ENCODE measurements around the gene NT5C3A.
A peak's percentile ranks its signal among the peaks of the same experiment; 100 is the strongest.
"Not testable (repeated sequence)": the region's sequence is repeated elsewhere in the genome, so short reads cannot be mapped to it uniquely, and the experiment has no call there.

The NT5C3A gene

DNA sequence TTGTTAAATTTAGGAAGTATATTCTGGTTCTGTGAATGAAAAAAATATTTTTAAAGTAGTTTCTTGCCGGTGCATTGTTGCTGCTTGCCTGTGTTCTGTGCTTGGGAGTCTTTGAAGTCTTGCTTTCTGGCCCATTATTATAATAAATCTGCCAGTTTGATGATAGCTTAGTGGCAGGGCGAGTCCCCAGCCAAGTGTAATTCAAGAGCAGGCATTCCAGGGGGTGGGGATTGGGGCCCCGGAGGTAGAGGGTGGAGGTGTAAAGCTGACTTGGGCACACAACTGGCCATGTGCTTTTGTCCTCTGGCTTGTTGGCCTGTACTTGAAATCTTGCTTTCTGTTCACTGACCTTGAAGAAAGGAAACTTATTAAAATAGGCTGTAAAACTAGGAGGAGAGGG, 90.6 kb downstream of the NT5C3A start:
- not testable (repeated sequence) for DNase-seq

DNA sequence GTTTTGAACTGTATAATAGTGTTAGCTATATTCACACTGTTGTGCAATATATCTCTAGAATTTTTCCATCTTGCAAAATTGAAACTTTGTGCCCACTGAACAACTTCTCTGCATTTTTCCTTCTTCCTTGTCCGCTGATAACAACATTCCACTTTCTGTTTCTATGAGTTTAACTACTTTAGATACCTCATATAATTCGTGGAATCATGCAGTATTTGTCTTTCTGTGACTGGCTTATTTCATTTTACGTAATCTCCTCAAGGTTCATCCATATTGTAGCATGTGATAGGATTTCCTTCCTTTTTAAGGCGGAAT, 95.4 kb downstream of the NT5C3A start:
- peak in 1 of 2 donors; percentile 3 for DNase-seq

DNA sequence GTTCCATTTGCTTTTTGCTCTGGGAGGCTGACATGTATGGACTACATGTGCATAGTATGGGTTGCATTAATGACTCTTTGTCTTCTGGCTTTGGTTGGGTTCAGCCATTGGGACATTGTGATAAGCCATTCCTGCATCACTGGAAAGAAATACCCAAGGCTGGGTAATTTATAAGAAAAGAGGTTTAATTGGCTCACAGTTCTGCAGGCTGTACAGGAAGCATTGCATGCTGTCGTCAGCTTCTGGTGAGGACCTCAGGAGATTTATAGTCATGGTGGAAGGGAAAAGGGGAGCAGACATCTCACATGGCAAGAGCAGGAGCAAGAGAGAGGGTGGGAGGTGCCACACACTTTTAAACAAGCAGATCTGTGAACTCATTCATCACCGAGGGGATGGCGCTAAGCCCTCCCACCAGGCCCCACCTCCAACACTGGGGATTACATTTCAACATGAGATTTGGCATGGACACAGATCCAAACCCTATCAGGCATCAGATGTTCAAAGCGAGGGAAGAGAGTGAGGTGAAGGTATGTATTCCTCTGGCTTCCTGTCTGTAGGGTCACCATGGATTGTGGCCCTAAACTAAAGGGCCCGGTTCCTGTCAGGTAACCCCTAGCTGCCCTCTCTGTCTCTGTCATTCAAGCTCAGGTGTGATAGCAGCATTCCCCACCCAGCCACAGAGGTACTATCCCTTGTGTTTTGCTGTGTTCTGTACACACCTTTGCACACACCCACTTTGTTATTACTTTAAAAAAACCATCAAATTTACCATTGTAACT, 95.9 kb downstream of the NT5C3A start:
- DNase-seq: not testable (repeated sequence)

DNA sequence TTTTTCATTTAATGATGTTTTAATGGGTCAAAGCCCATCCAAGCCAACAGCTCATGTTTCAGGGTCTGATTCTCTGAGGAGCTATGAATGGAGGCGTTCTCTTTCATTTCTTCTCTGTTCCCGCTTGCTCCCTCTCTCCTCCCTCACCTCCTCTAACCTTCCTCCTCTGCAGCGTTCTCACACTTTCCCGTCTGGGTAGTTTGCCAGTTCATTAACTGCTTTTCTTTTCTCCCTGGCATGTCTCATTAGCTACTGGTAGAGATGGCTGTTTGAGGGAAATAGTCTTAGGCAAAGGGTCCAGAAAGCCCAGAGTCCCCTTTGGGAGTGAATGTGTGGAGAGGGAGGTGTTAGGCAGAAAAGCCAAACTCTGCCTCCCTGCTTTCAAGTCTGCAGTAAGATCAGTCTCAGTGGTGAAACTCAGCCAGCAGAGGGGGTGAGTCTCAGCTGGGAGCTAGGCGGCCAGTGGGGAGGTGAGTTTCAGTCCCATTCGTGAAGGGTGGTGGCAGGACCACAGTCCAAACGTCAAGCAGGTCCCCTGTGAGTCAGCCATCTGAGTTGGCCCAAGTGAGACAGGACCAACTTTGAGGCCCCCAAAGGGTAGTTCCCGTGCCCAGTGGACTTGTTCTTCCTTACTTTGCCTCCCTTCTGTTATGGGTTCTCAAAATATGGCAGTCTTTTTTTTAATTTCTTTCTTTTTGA, 98.0 kb downstream of the NT5C3A start:
- DNase-seq: not testable (repeated sequence)
